Activated CD4-positive, alpha-beta T cell treated with anti-CD3 and anti-CD28 coated beads, Interleukin-2, amount 50 U/mL, for 4 hours (primary cell): Measurements from ENCODE around the gene GFRA1.
"Not testable (repeated sequence)": the region's sequence is repeated elsewhere in the genome, so short reads cannot be mapped to it uniquely, and the experiment has no call there.

Experiments
- DNase-seq, 2 experiments: peaks; one replicate each; pipeline ENCODE4 v3.0.0-alpha.2; 2020

The GFRA1 gene

GRCh38 chr10:116195039-116195438 lies 78.0 kb downstream of the GFRA1 start:
- no peak for DNase-seq

DNA sequence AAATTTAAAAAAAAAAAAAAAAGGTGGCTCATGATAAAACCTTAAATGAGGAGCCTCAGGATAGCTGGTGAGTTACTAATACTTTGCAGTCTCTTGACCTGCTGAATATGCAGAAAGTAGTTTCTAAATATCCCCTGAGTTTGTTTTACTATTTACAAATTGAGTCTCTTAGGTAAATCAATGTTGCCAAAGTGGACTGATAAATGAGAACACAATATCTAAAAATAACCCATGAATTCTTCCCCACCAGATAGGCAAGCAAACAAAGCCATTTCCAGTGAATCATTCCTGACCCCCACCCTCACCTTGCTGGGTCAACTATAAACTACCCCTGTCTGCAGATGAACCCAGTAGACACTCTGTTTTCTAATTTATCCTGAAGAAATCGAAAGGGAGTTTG lies 78.9 kb downstream of the GFRA1 start:
- no peak for DNase-seq

- DNase-seq, result no peak
These were observed 82.1 kb downstream of the GFRA1 start for GRCh38 chr10:116190883-116191282.

- DNase-seq, result no peak
These were observed 86.7 kb downstream of the GFRA1 start for GRCh38 chr10:116186273-116186672.

DNA sequence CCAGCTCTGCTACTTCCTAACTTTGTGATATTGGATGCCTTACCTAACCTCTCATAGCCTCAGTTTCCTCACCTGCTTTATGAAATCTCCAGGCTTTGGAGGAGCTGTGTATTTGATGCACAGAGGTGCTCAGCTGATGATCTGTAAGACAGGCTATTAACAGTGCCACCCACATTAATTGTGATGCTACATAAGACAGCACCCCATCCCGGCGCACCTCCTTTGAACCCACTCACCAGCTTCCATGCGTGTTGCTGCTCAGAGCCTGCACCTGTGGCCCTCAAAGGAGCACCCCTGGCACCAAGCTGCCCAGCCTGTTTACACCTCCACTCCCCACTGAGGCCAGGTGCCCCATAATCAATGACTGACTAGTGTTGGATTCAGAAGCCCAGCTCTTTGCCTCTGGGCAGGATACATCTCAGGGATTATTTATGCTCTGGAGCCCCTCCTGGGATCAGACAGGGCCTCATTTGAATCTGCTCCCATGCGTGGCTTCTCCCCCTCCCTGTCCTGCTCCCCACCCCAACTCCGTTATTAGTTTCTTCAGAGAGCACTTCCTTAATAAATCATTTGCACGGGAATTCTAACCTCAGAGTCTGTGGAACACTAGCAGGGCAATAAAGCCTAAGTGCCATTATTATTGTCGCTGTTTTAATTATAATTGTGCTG lies 87.7 kb downstream of the GFRA1 start:
- no peak for DNase-seq

DNA sequence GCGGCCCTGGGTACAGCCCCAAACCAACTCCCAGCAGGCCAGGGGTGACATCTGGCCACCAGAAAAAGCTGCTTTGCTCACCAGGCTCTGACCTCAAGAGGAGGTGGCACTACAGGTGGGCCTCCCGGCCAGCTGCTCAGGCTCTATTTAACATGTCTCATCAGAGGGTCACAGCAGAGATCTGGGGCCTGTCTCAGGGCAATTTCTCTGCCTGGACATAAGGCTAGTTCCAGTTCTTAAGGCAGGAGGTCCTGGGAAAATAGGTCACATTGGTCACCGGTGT lies 88.6 kb downstream of the GFRA1 start:
- DNase-seq, result no peak

DNA sequence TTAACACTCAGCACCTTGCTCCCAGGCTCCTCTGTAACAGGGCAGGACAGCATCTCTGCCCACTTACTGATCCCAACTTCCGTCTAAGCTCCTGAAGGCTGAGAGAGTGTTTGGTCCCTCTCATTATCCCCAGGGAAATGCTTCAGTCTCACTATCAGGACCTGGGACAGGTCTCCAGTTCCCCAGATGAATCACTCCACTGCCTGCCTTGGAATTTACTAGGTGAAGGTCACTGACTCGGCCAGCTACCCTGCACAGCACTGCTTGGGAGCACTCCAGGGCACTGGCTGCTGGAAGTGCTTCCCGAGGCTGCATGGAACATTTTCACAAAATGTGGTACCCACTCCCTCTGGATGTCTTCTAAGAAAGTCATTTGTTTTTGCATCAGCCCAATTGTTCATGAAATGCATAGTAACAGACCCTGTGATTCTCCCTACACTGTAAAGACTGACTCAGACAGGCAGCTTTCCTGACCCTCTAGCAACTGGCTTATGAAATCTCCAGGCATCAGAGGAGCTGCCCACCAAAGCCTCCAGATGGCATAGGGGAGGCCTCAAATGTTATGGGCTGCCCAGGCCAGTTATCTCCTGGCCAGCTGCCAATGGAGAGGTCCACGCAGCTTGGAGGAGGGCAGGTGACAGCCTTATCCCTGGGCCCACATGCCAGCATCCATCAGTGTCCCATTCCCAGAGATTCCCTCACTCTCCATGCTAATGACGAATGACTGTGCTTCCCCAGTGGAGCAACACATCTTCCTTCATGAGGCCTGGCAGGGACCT lies 89.1 kb downstream of the GFRA1 start:
- no peak for DNase-seq

DNA sequence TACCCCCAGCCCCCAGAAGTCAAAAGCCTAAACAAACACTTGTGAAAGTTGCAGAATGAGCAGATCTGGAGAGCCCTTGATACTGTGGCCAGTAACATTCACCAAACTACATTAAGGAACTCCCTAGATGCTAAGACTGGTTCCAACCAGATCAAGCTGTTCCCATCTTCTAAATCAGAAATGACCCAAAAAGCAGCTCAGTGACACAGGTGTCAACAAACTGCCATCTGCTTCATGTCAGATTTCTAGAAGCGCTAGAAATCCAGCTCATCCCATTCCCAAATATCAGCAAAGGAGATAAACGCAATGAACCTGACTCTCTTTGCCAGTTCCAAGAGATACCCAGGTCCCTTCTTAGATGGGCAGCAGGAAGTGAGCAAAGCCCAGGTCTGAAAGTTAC lies 90.6 kb downstream of the GFRA1 start:
- DNase-seq, result no peak

GRCh38 chr10:116178086-116178605 lies 94.9 kb downstream of the GFRA1 start:
- DNase-seq, result no peak

DNA sequence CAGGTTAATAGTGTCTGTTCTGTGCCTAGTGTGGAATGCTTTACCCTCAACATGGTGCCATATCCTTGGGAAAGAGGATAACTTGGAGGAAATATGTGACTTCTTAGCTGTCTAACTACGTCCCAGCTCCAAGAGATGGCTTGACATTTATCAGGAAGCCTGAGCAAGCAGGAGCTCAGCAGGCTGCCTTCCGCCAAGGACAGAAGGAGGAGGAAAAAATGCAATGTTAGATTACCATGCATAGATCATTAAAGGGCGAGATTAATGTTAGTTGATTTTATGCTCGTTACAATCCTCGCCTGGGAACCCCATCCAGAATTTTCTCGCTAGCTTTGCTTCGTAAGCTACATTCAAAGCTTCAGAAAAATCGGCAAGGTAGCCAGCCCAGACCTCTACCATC lies 97.8 kb downstream of the GFRA1 start:
- no peak for DNase-seq

DNA sequence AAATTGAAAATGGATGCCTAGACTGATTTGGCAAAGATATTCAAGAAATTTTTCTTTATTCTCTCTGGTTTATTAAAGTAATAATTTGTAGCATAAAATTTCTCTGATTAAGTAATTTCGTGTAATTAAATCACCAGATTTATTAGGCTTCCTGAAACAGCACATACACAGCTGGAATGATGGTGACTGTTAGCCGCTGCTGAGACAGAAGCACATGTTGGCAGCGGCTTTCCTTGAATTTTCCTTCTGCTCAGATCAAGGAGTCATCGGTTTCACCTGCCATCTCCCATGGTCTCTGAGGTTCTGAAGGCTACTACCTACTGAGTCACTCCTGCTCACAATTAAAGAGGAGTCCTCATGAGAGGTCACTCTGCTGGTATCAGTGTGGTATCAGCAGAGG lies 101.5 kb downstream of the GFRA1 start:
- no peak for DNase-seq

DNA sequence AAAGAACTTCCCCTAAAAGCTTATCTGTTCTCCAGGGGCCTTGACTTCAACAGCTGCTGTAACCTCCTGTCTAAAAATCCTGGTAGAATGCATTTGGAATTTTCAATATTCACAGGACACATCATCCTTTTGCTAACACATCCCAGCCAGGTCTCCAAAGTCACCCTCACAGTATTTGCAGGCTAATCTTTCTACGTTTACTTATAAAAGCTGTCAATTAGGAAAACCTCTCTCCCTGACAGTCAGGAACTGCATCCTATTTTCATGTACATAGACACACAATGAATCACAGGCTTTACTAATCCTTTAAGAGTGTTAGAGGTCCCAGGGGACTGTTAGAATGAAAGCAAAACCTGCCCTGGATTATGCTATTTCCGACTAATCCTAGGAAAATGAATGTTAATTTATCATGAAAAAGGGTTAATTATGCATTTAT lies 102.2 kb downstream of the GFRA1 start:
- no peak for DNase-seq

GRCh38 chr10:116169782-116170445 lies 103.1 kb downstream of the GFRA1 start:
- no peak for DNase-seq

GRCh38 chr10:116168745-116169144 lies 104.3 kb downstream of the GFRA1 start:
- no peak for DNase-seq

DNA sequence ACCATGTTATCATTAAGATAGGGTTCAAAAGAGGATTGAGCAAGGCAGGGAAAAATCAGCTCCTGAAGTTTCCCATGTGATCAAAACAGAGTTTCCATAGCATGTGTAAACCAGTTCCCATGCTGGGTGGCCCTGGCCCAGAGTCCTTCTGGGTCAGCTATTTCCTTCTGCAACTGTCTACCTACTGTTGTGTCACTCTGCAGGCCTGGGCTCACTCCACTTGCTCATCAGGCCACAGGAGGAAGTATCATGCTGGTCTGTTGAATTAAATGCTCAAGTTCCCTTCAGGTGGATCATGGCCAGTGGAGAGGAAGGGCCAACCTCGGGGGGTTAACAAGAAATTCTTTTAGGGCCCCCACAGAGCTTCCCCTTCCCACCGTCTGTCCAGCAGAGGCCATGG lies 104.7 kb downstream of the GFRA1 start:
- no peak for DNase-seq

GRCh38 chr10:116165941-116166340 lies 107.1 kb downstream of the GFRA1 start:
- DNase-seq, result not testable (repeated sequence)

DNA sequence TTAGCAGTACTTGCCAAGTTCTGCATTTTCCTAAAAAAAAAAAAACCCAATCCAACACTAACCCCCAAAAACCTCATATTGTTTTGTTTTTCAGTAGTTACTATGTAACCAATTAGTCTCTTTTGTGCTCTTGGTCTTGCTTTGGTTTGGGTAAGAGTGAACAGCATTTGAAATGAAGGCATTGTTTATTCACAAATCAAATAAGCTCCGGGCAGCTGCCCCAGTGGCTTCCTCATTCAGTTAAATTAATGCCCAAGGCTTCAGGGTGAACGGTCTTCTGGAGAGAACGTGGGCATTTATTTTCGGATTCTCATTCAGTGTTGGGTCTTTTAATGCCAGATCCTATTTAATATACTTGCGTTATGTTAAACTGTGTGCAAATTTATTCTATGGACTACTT lies 108.7 kb downstream of the GFRA1 start:
- no peak for DNase-seq

DNA sequence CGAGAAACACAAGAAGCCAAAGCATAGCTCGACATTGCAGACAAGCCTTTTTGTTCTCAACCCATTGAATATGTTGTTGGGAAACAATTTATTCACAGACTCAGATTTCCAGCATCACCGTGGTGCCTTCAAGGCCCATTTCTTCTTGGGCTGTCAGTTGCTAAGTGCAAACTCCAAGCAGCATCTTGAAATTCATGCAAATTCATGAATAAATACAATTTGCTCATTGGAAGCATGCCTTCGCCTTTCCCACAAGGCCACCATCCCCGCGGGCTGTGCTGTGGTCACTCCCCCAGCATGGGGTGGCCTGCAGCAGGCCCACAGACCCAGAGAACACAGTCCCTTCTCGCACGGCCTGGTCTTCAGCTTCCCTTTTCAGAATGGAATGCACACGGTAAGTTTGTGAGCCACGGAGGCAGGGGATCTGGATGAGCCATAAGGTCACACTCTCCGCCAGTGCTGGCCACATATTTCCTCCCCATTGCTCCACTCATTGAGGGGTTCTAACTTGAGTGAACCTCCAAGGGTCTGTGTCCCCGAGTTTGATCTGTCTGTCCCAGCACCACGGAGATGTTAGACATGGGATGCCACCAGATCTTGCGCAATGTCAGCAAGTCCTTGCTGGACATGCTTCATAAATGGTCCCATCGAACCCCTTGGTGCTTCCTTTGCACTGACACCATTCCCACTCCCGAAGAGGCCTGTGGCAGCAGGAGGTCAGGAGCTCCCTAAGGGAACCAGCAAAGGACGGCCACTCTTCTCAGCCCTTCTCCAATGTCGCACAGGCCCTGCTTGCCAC lies 109.5 kb downstream of the GFRA1 start:
- DNase-seq, result no peak

DNA sequence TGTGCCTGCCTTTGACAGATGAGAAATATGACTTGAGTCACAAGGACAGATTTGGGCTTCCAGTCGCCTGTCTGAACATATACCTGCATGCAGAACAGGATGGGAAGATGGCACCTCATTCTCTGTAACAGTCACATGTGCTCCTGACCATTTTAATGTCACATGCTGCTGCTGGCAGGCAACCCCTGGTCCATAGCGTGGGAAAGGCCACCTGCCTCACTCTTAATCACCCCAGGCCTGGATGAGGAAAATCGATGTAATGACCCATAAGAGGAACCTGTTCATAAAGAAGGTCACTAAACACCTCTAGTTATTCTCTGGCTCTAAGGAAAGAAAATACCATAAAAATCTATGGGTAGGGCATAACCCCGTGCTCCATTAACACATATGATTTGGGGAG lies 110.2 kb downstream of the GFRA1 start:
- no peak for DNase-seq

DNA sequence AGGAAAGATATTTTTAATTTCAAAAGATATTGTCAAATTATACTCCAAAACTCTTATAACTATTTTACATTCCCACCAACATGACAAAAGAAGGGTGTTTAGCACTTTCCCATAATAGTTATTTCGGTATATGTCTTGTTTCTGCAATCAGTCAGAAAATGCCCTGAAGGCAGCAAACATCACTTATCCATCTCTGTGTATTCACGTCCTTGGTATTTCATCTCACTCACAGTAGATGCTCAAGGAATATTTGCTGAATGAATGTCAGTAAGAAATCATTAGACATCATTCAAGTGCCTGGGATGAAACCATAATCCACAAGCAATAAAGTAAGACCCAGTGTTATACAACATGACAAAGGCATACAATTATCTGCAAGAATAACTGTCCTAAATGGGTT lies 112.7 kb downstream of the GFRA1 start:
- DNase-seq, result no peak

- no peak for DNase-seq
These were observed 113.8 kb downstream of the GFRA1 start for GRCh38 chr10:116159197-116159596.

- no peak for DNase-seq
These were observed 115.0 kb downstream of the GFRA1 start for GRCh38 chr10:116158036-116158435.

GRCh38 chr10:116157485-116157884 lies 115.5 kb downstream of the GFRA1 start:
- DNase-seq, result no peak
